HG03342 (cell line): ENCODE measurements around the gene LPCAT2.

ENCODE experiments used
- ATAC-seq: cut with Tn5 transposase; IDR thresholded peaks from one replicate; pipeline ENCODE4 v1.9.1; 2021; ENCODE audit warnings: mild to moderate bottlenecking, moderate library complexity; ENCODE audit not compliant: unreplicated experiment

The LPCAT2 gene

GRCh38 chr16:55479430-55480140 lies 29.3 kb upstream of the LPCAT2 start:
- ATAC-seq: no peak

- no peak for ATAC-seq
Measured at GRCh38 chr16:55480228-55480655, 28.6 kb upstream of the LPCAT2 start.

- ATAC-seq: no peak
Measured at GRCh38 chr16:55481023-55481422, 27.8 kb upstream of the LPCAT2 start.

GRCh38 chr16:55482056-55482455 lies 26.8 kb upstream of the LPCAT2 start:
- no peak for ATAC-seq

GRCh38 chr16:55487048-55487803 lies 21.6 kb upstream of the LPCAT2 start:
- ATAC-seq: no peak

GRCh38 chr16:55488306-55488705 lies 20.6 kb upstream of the LPCAT2 start:
- no peak for ATAC-seq

- ATAC-seq: no peak
Measured at GRCh38 chr16:55489119-55489955, 19.5 kb upstream of the LPCAT2 start.

GRCh38 chr16:55489956-55490265 lies 19.0 kb upstream of the LPCAT2 start:
- ATAC-seq: no peak

GRCh38 chr16:55490301-55490700 lies 18.6 kb upstream of the LPCAT2 start:
- ATAC-seq: no peak

GRCh38 chr16:55491691-55492090 lies 17.2 kb upstream of the LPCAT2 start:
- no peak for ATAC-seq

GRCh38 chr16:55492756-55493380 lies 16.0 kb upstream of the LPCAT2 start:
- no peak for ATAC-seq

- ATAC-seq: no peak
Measured at GRCh38 chr16:55494994-55495421, 13.9 kb upstream of the LPCAT2 start.

GRCh38 chr16:55495616-55496289 lies 13.1 kb upstream of the LPCAT2 start:
- ATAC-seq: no peak

GRCh38 chr16:55496509-55497145 lies 12.2 kb upstream of the LPCAT2 start:
- no peak for ATAC-seq

- no peak for ATAC-seq
Measured at GRCh38 chr16:55497558-55497957, 11.3 kb upstream of the LPCAT2 start.

GRCh38 chr16:55498101-55498500 lies 10.8 kb upstream of the LPCAT2 start:
- ATAC-seq: no peak

- no peak for ATAC-seq
Measured at GRCh38 chr16:55499281-55499680, 9.6 kb upstream of the LPCAT2 start.

GRCh38 chr16:55499951-55500529 lies 8.8 kb upstream of the LPCAT2 start:
- no peak for ATAC-seq

- ATAC-seq: no peak
Measured at GRCh38 chr16:55500530-55501011, 8.3 kb upstream of the LPCAT2 start.
